ENCODE measurements around the gene ADAMTS7. TPM values are rescaled to one million over a fixed set of nuclear protein-coding genes. Genes with fewer than 3 reads are reported as not detected.
A peak's percentile ranks its signal among the peaks of the same experiment; 100 is the strongest.
"Not testable (repeated sequence)": the region's sequence is repeated elsewhere in the genome, so short reads cannot be mapped to it uniquely, and the experiment has no call there.

Gene ADAMTS7
- polyA plus RNA-seq, 4 donors, result 21.6 to 35.1 (median 23.4) TPM

DNA sequence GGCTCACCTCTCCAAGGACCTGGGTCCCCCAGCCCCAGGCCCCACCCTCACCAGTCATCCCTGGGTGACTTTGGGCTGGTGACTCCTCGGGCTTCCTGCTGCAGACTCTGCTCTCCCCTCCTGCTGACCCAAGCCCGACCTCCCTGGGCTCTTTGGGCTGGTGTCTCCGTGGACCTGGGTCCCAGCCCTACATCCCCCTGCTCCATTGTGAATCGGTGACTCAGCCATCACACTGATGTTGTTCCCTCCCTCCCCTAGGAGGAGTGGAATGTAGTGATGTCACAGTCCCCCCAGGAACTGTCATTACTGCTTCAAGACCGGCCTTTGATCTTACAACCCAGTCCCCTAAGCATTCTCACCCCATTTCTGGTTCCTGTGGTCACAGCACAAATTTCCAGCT, 83.7 kb downstream of the ADAMTS7 start:
- DNase-seq (ENCODE audit: low read depth in 4 of 4, low spot score in 3 of 4), result no peak

DNA sequence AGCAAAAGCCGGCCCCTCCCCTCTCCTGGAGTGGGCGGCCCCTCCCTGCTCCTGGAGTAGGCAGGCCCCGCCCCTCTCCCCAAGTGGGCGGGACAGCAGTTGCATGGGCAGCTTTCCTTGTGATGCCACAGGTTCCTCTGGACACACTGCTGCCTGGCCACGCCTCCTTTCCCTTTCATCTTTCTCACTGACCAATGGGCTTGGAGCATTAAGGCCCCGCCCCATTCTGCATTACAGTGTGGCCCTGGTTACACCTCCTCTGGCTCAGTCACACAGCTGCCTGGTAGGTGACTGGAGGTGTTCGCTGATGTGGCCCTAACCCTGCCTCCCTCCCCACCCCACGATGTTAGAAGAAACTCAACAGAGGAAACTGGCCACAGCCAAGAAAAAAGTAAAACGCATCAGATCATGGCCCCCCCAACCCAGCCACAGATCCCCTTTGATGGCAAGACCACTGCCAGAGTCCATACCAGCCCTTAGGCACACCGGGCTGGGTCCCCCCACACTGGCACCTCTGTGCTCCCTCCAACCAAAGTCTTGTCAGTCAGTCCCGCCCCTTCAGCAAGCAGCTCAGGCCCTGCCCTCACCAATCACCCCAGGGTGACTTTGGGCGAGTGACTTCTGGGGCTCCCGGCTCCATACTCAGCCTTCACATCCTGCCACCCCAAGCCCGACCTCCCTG, 84.3 kb downstream of the ADAMTS7 start:
- no peak for DNase-seq (ENCODE audit: low read depth in 4 of 4, low spot score in 3 of 4)

DNA sequence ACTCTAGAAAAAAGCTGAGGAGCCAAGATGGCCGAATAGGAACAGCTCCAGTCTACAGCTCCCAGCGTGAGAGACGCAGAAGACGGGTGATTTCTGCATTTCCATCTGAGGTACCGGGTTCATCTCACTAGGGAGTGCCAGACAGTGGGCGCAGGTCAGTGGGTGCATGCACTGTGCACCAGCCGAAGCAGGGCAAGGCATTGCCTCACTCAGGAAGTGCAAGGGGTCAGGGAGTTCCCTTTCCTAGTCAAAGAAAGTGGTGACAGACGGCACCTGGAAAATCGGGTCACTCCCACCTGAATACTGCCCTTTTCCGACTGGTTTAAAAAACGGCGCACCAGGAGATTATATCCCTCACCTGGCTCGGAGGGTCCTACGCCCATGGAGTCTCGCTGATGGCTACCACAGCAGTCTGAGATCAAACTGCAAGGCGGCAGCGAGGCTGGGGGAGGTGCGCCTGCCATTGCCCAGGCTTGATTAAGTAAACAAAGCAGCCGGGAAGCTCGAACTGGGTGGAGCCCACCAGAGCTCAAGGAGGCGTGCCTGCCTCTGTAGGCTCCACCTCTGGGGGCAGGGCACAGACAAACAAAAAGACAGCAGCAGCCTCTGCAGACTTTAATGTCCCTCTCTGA, 91.3 kb downstream of the ADAMTS7 start:
- not testable (repeated sequence) for DNase-seq (ENCODE audit: low read depth in 4 of 4, low spot score in 3 of 4)

DNA sequence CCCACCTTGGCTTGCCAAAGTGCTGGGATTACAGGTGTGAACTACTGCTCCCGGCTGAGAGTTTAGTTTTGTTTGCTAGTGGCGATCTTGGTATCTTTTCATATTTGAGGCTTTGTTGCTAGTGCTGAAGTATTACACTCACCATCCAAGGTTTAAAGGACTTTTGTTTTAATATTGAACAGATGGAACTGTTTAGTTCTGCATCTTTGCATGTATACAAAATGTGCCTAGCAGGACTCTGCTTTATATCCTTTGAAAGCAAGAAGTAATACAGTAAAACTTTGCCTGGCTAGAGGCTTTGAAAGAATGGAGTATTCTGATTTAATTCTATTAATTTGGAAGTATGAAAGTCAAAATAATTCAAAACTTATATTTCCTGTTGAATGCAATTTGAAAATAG, 92.4 kb downstream of the ADAMTS7 start:
- DNase-seq (ENCODE audit: low read depth in 4 of 4, low spot score in 3 of 4), result no peak

DNA sequence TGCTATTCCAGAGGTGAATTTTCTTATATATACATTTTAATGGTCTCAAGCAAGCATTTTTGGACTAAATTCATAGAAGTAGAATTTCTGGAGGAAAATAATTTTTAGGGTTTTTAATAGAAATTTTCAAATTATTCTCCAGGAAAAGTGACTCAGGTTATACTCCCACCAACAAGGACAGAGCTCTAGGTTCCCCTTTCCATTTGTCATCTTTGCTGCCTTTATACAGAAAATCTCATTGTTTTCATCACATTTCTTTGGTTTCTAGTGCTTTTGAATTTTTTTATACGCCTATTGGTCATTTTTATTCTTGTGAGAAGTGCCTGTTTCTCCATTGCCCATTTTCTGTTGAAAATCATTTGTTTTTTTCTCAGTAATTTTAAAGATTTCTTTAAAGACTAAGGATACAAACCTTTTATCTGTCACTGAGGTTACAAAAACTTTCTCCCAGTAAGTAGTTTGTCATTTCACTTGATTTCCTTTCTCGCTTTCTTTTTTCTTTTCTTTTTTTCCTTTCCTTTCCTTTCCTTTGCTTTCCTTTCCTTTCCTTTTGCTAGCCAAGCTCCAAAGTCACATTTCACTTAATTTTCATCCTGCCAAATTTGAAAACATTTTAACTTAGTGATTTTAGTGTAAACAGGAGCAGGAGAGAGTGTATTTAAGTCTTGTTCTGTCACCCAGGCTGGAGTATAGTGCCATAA, 93.2 kb downstream of the ADAMTS7 start:
- no peak for DNase-seq (ENCODE audit: low read depth in 4 of 4, low spot score in 3 of 4)

DNA sequence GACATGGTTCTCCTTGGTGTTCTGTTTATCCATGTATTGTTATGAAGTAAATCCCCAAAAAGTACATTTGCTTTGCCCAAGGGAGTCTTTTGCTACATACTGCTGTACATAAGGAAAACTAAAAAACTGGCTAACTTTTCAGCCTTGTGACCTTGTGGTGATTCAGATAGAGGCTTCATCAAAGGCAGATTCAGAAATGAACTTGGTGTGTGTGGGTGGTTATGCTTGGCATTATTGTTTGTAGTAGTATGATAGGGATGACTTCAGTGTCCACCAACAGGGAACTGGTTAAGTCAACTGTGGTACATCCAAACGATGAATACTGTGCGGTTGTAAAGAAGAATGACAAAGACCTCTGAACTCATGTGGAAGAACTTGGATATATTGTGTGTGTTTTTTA, 94.6 kb downstream of the ADAMTS7 start:
- no peak for DNase-seq (ENCODE audit: low read depth in 4 of 4, low spot score in 3 of 4)

DNA sequence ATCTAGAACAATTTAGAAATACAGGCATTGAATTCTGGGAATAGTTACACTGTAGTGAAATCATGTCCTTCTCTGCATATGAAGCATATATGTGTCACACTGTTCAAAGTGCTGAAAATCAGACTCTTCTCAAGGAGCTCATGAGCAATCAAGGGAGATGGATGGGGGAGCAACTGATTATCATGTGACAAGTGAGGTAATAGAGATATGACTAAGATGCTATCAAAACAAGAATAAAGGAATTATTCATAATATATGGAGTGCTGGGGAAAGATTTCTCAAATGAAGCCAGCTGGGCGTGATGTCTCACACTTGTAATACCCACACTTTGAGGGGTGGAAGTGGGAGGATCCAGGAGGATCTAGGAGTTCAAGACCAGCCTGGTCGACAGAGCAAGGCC, 95.3 kb downstream of the ADAMTS7 start:
- DNase-seq (ENCODE audit: low read depth in 4 of 4, low spot score in 3 of 4), result no peak

DNA sequence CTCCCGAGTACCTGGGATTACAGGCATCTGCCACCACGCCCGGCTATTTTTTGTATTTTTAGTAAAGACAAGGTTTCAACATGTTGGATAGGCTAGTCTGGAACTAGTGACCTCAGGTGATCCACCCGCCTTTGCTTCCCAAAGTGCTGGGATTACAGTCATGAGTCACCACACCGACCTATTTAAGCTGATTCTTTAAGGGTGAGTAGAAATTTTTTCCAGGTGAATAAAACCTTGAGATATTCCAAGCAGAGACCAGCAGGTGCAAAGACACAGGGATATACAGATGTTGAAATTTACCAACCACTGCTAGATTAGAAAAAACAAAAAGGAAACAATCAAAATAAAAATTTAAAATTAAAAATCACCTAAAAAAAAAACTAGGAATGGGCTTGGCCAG, 95.8 kb downstream of the ADAMTS7 start:
- no peak for DNase-seq (ENCODE audit: low read depth in 4 of 4, low spot score in 3 of 4)

DNA sequence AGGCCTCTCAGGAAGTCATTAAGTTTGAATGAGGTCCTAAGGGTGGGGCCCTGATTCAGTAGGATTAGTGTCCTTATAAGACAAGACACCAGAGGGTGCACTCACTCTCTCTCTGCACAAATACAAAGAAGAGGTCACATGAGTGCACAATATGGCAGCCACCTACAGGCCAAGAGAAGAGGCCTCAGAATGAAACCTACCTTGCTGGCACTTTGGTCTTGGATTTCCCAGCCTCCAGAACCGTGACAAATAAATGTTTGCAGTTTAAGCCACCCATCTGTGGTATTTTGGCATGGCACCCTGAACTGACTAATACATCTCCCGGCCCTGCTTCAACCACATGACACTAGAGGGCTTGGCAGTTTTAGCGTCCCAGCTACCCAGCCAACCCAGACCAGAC, 96.4 kb downstream of the ADAMTS7 start:
- no peak for DNase-seq (ENCODE audit: low read depth in 4 of 4, low spot score in 3 of 4)

DNA sequence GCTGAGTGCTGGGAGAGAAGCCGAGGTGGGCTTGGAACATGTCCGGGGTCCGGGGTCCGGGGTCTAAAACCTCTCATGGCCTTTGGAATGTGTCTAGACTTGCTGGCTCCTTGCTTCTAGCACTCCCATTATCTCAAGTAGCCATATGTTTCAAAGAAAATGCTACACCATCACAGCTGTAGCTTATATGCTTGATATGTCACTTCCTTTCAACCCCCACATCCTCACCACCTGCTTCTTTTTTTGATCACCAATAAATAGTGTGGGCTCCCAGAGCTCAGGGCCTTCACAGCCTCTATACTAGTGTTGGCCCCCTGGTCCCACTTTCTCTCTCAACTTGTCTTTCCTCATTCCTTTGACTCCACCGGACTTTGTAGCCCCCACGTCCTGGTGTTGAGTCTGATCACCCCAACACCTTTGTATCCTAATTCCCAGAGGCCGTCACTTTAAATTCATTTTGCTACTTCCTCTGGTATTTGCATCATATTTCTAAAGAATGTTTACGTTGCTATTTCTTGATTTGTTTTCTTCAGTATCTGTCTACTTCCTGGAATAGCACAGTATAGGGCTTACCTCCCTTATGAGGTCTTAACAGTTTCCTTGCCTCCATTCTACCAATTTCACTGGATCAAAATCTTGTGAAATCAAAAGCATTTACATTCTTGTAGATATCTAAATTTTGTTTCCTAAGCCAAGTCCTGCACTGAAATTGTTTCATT, 98.3 kb downstream of the ADAMTS7 start:
- DNase-seq (ENCODE audit: low read depth in 4 of 4, low spot score in 3 of 4), result no peak

DNA sequence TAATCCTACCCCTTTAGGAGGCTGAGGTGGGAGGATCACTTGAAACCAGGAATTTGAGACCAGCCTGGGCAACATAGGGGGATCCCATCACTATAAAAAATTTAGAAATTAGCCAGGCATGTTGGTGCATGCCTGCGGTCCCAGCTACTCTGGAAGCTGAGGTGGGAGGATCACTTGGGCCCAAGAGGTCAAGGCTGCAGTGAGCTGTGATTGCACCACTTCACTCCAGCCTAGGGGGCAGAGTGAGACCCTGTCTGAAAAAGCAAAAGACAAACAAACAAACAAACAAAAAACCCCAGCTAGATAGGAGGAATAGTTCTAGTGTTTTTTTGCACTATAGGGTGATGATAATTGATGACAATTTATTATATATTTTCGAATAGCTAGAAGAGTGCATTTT, 99.6 kb downstream of the ADAMTS7 start:
- DNase-seq (ENCODE audit: low read depth in 4 of 4, low spot score in 3 of 4), result no peak

DNA sequence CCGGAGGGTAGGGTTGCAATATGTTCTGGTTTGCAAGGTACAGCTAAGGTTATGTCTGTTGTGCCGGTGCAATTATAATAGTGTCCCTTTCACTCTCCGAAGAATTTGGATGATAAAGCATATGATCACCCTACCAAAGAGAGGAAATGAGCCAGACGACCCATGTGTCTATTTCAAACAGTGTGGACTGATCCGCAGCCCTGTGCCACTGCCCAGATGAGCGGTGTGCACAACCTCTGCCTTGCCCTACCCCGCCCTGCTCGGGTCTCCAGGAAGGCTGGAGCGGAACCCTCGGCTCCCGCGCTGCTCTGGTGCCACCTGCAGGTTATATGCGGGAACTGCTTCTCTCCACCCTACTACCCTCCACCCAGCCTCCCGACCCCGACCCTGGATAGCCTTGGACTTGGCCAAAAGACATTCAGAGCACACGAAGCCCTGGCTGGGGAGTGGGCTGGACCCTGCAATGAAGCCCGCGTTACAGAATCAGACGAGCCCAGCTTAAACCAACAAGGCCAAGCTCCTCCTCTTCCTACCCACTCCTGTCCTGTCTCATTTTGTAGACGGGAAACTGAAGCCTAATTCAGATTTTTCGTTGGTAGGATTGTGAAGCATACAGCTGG, 101.9 kb downstream of the ADAMTS7 start:
- DNase-seq (ENCODE audit: low read depth in 4 of 4, low spot score in 3 of 4), result peak in 2 of 4 donors; percentile 40 to 41

Other genes with a start within 250 kb of the ADAMTS7 start
- 10 to 100 TPM in 1 of 4 donors, 1 to 10 TPM in 3; 5.8 to 11.1 (median 8.1) TPM for gene CHRNA5, start 245.9 kb downstream of the ADAMTS7 start, polyA plus RNA-seq (ENCODE audit: insufficient read length in 4 of 4)
- gene CHRNA3, start 190.5 kb downstream of the ADAMTS7 start, polyA plus RNA-seq (ENCODE audit: insufficient read length in 4 of 4), result 1 to 10 TPM in 1 of 4 donors, under 1 TPM in 3; 0.72 to 1.7 (median 0.89) TPM
- 1 to 10 TPM; 2.9 to 3.5 (median 3.1) TPM for gene CHRNB4, start 170.3 kb downstream of the ADAMTS7 start, polyA plus RNA-seq (ENCODE audit: insufficient read length in 4 of 4)
- 100 to 1,000 TPM; 719 to 838 (median 801) TPM for gene MORF4L1, start 61.4 kb upstream of the ADAMTS7 start, polyA plus RNA-seq (ENCODE audit: insufficient read length in 4 of 4)
- gene CTSH, start 133.6 kb upstream of the ADAMTS7 start, polyA plus RNA-seq (ENCODE audit: insufficient read length in 4 of 4), result 100 to 1,000 TPM; 188 to 226 (median 197) TPM

Data from right renal pelvis (tissue), 4 donors.